Panc1 (cell line): Measurements from ENCODE around the gene DENND1B. TPM values are rescaled to one million over a fixed set of nuclear protein-coding genes. Genes with fewer than 3 reads are reported as not detected.

ENCODE experiments used
- ATAC-seq: fragments of 200-7000 bp; cut with Tn5 transposase; 2 replicates; pipeline ENCODE4 v1.9.1; 2020; ENCODE audit warnings: mild to moderate bottlenecking, moderate library complexity
- Bru-seq: library from RNA; stranded (reverse); fragments of 400-500 nt; gene quantifications from one replicate; lab custom pipeline; 2021; lab: Mats Ljungman, UMichigan
- BruChase-seq, 2 experiments: library from RNA; stranded (reverse); fragments of 400-500 nt; gene quantifications; one replicate each; lab custom pipeline; 2021; lab: Mats Ljungman, UMichigan
- BruUV-seq: library from RNA; stranded (reverse); fragments of 400-500 nt; replicated peaks from 2 replicates; lab custom pipeline; 2021; lab: Mats Ljungman, UMichigan
- CTCF ChIA-PET: fragments of 300-600 bp; sonication (Branson Sonifier 250); formaldehyde crosslinking; loops from one replicate; lab custom pipeline; 2022; ENCODE audit warnings: antibody characterized with exemption; lab: Charles Lee
- POLR2A ChIA-PET: fragments of 300-600 bp; sonication (Branson Sonifier 250); formaldehyde crosslinking; loops from one replicate; lab custom pipeline; 2022; ENCODE audit warnings: antibody characterized with exemption; lab: Charles Lee
- DNase-seq: peaks from one replicate; pipeline ENCODE4 v3.0.0-alpha.2; 2010; ENCODE audit warnings: low read depth, low spot score
- H3K27ac ChIP-seq: 2 replicates; pipeline ENCODE4 v1.5.1; 2011; ENCODE audit warnings: mild to moderate bottlenecking, low read length, inconsistent platforms
- H3K27me3 ChIP-seq: fragments of 200-500 bp; sonication (Bioruptor generic); 2 replicates; pipeline ENCODE4 v1.6.0; 2014; ENCODE audit warnings: low read length, inconsistent platforms; ENCODE audit not compliant: control insufficient read depth, insufficient read depth
- H3K36me3 ChIP-seq: fragments of 200-500 bp; sonication (Bioruptor generic); 2 replicates; pipeline ENCODE4 v1.5.1; 2014; ENCODE audit warnings: inconsistent platforms, mild to moderate bottlenecking, low read length, moderate library complexity; ENCODE audit not compliant: control insufficient read depth, insufficient read depth
- H3K4me1 ChIP-seq: 2 replicates; pipeline ENCODE4 v1.5.1; 2011; ENCODE audit warnings: inconsistent platforms, mild to moderate bottlenecking, low read length, moderate library complexity; ENCODE audit not compliant: control insufficient read depth, insufficient read depth
- H3K4me3 ChIP-seq, 2 experiments: 2 replicates each; pipeline ENCODE4 v1.5.1; 2011 to 2012; ENCODE audit warnings: low read depth in 2 of 2, low read length in 2 of 2, mild to moderate bottlenecking in 2 of 2, inconsistent platforms in 1 of 2, moderate library complexity in 1 of 2
- H3K9me3 ChIP-seq: fragments of 200-500 bp; sonication (Bioruptor generic); 2 replicates; pipeline ENCODE4 v1.5.1; 2014; ENCODE audit warnings: low read depth, mild to moderate bottlenecking, inconsistent platforms, low read length, moderate library complexity; ENCODE audit not compliant: control insufficient read depth, insufficient read depth
- CTCF ChIP-seq: fragments of 450-650 bp; IDR thresholded peaks from 2 replicates; pipeline ENCODE4 v1.5.1; 2017; ENCODE audit warnings: mild to moderate bottlenecking
- POLR2AphosphoS5 ChIP-seq: IDR thresholded peaks from 2 replicates; pipeline ENCODE4 v1.6.1; 2012; ENCODE audit warnings: mild to moderate bottlenecking, low read depth, low read length, moderate library complexity
- REST ChIP-seq, 2 experiments: IDR thresholded peaks; 2 replicates each; pipeline ENCODE4 v1.6.1; 2011 to 2012; ENCODE audit warnings: low read depth in 2 of 2, control low read depth in 1 of 2, low read length in 1 of 2, mild to moderate bottlenecking in 1 of 2, moderate library complexity in 1 of 2; ENCODE audit not compliant: insufficient read depth in 1 of 2
- SIN3A ChIP-seq: IDR thresholded peaks from 2 replicates; pipeline ENCODE4 v1.6.1; 2012; ENCODE audit warnings: low read depth, mild to moderate bottlenecking, low read length, moderate library complexity, borderline replicate concordance; ENCODE audit not compliant: insufficient read depth
- TCF7L2 ChIP-seq: IDR thresholded peaks from 2 replicates; pipeline ENCODE4 v1.6.1; 2011; ENCODE audit warnings: mild to moderate bottlenecking, low read depth, low read length, inconsistent platforms
- in situ Hi-C: cut with HindIII; loops from 2 replicates; pipeline ENCODE4 v1.10.0; 2016; ENCODE audit warnings: low sequenced_read_pairs, low pct_unique_long_range_greater_than_20kb
- intact Hi-C: fragments of 100-400 bp; cut with micrococcal nuclease; formaldehyde crosslinking; loops from one replicate; pipeline ENCODE4 v1.10.0; 2022; ENCODE audit not compliant: unreplicated experiment
- long read RNA-seq: library from polyadenylated mRNA; unstranded; transcript quantifications from one replicate; pipeline ENCODE4 v2.0.0, GENCODE V29; 2021; ENCODE audit not compliant: unreplicated experiment
- polyA plus RNA-seq: library from polyadenylated mRNA; unstranded; fragments of >200 nt; gene quantifications from one replicate; pipeline ENCODE4 v1.2.1, GENCODE V29; 2012; ENCODE audit warnings: missing spikeins; ENCODE audit not compliant: insufficient read length
- total RNA-seq: library from RNA; stranded (reverse); gene quantifications from one replicate; pipeline ENCODE4 v1.2.1, GENCODE V29; 2021; ENCODE audit not compliant: unreplicated experiment

The DENND1B gene
- 7.7 TPM for total RNA-seq
- polyA plus RNA-seq, result 2.9 TPM
- Bru-seq, nascent RNA, result percentile 63 among the genes with signal in this experiment
- BruChase-seq, experiment 1, labeled RNA remaining after a 2-hour chase, result percentile 54 among the genes with signal in this experiment
- BruChase-seq, experiment 2, labeled RNA remaining after a 6-hour chase, result percentile 47 among the genes with signal in this experiment
- long read RNA-seq, full-length matches to known transcripts, result 1 of 23 reads
- long read RNA-seq, partial matches to known transcripts, result 3 of 23 reads
- long read RNA-seq, other reads (novel, unspliced or antisense), result 19 of 23 reads

- ATAC-seq (peak; percentile 73), DNase-seq (peak; percentile 33)
- POLR2A ChIA-PET, result no interaction called here
- Histone ChIP-seq H3K4me3 (peak within 1 kb of the TSS; percentile 70 to 72), H3K4me1 (peaks cover 11% of the 10 kb centered on the region), H3K27ac (peak within 1 kb of the TSS; percentile 75), H3K27me3 (no peaks in the 10 kb centered on the region), H3K36me3 (no peaks in the 10 kb centered on the region; the same call in 1 of the 2 replicates), H3K9me3 (no peaks in the 10 kb centered on the region)
- CTCF ChIA-PET, result no interaction called here
- intact Hi-C loops, result no loop called here
- BruUV-seq, result no TSS peak
- TF ChIP-seq SIN3A, result no peak
- TF ChIP-seq POLR2AphosphoS5, result no peak
- no peak for TF ChIP-seq CTCF
- in situ Hi-C loops, result no loop called here
These were observed at the start of gene DENND1B for GRCh38 chr1:197775282-197776262. Gene DENND1B, minus strand, starts transcription at chr1:197775480. Its CDS starts 325 bp downstream, at chr1:197775155.

GRCh38 chr1:197814306-197814705 is 39.0 kb upstream of the DENND1B start:
- in situ Hi-C loops (no loop called here), intact Hi-C loops (no loop called here)
- TF ChIP-seq CTCF (no peak), REST (IDR thresholded peaks at IDR 0.05; ENCODE audit: insufficient read depth in 1 of 2, low read depth in 2 of 2, low read length in 1 of 2) (no peak), POLR2AphosphoS5 (no peak), SIN3A (no peak), TCF7L2 (no peak)
- POLR2A ChIA-PET, result no interaction called here
- no peak overlapping the region for H3K4me3 ChIP-seq
- H3K27ac ChIP-seq, result no peak overlapping the region
- BruUV-seq, result no TSS peak
- no peaks in the 10 kb centered on the region for H3K36me3 ChIP-seq
- DNase-seq (no peak), ATAC-seq (no peak)
- H3K4me1 ChIP-seq, result no peaks in the 10 kb centered on the region
- no peaks in the 10 kb centered on the region; the same call in 1 of the 2 replicates for H3K27me3 ChIP-seq
- CTCF ChIA-PET, result no interaction called here
- H3K9me3 ChIP-seq, result no peaks in the 10 kb centered on the region
